IPS DF 19.7 (cell line): ENCODE results near the gene SMTNL2.
"Not testable (repeated sequence)": the region's sequence is repeated elsewhere in the genome, so short reads cannot be mapped to it uniquely, and the experiment has no call there.

ENCODE experiments used
- DNase-seq: peaks from one replicate; pipeline ENCODE4 v3.0.0-alpha.2; 2013; ENCODE audit warnings: low read depth, low spot score

Gene SMTNL2

DNA sequence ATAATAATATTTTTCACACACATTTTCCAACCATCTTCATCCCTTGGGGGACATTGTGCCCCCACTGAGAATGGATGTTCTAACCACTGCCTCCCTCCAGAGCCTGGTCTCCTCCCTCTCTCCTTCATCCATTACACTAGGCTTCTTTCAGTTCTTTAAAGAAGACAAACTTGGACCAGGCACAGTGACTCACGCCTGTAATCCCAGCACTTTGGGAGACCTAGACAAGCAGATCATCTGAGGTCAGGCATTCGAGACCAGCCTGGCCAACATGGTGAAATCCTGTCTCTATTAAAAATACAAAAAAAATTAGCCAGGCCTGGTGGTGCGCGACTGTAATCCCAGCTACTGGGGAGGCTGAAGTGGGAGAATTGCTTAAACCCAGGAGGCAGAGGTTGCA is 50.6 kb downstream of the SMTNL2 start:
- DNase-seq: no peak

DNA sequence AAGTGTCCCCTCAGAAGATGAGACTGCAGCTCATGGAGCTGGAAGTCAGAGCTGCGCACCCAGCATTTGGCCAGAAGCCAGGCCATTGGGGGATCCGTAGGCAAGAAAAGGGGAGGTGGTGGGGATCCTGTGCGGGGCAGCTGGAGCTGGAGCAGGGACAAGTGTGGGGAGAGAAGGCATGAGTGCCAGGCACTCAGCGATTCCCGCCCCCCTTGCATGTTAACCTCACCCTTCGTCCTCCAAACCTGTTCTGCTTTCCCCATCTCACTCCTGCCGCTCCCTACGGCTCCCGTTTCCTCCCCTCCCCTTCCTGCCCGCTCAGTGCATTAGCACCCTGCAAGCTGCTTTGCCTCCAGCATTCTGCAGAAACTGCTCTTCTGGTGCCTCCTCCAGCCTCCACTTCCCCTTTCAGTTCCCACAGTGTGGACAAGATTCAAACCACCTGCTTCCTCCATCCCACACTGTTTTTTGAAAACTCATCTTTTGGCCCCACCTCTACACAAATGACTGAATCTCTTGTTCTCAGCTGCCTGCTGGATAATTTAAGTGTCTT is 51.6 kb downstream of the SMTNL2 start:
- no peak for DNase-seq

DNA sequence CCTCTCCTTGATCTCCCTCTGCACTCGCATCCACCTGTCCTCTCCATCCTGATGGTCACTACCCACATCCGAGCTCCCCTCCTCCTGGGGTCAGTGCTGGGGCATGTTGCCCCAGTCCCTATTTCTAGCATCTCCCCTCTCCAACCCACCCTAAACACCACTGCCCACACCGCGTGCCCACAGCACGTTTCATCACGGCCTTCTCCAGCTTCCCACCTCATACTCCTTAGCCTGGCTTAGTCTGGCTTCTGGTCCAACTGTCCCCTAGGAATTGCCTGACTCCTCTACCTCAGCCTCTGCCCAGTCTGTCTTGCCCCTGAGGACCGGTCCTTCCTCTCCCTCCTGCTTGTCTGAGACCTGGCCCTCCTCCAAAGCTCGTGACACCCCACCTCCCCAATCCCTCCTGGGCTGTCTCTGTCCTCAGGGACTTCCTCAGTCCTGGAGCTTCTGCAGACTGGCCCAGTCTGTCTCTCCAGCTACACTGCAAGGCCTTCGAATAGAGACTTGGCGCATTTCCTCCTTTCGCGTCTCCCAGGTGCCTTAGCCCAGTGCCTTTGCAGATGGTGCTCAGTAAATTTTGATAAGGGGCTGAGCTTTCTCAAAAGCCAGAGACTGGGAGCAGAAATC is 52.3 kb downstream of the SMTNL2 start:
- no peak for DNase-seq

DNA sequence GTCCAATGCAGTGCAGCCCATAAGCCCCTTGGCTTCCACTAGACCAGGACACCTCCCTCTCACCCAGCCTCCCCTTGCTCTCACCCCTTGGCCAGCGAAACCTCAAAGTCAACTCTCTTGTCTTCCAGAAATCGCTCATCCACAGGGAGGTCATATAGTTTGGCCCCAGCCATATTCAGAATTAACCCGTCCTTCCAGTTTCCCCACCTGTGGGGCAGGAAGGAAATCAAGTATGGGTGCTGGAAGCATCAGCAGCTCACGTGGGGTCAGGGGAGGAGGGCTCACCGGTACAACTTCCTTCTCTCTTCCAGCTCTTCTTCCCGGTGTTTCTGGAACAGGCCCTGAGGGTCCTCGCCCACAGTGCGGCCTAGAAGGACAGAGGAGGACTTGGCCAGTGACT is 54.4 kb downstream of the SMTNL2 start:
- not testable (repeated sequence) for DNase-seq

DNA sequence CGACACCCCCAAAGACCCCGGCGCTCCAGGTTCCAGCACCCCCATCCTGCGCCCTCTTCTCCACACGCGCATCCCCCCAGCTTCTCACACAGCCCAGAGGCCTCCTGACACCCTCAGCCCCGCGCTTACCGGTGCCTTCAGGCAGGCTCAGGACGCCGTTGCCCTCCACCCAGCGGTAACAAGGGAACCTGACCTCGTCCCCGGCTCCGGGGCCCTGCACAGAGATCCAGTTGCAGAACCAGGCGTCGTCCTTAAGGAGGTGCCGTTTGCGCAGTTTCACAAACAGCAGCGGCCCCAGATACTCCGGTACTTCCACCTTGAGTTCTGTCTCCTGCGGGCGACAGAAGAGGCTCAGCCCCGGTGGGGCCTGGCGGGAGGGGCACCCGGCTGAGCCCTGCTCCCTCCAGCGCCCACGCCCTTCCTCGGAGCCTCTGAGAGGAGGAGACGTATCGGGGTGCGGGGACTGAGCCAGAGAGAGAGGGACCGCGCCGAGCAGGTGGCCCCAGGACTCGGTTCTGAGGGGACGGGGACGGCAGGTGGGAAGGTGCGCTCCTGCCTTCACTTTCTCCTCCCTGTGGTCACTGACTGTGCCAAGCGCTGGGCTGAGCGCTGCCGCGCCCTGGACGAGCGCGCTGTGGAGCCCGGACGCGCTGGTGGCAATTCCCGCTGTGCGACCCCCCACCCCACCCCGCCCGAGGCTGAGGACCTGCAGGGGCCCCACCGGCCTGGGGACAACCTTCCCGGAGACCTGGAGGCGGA is 55.2 kb downstream of the SMTNL2 start:
- DNase-seq: peak; percentile 52

DNA sequence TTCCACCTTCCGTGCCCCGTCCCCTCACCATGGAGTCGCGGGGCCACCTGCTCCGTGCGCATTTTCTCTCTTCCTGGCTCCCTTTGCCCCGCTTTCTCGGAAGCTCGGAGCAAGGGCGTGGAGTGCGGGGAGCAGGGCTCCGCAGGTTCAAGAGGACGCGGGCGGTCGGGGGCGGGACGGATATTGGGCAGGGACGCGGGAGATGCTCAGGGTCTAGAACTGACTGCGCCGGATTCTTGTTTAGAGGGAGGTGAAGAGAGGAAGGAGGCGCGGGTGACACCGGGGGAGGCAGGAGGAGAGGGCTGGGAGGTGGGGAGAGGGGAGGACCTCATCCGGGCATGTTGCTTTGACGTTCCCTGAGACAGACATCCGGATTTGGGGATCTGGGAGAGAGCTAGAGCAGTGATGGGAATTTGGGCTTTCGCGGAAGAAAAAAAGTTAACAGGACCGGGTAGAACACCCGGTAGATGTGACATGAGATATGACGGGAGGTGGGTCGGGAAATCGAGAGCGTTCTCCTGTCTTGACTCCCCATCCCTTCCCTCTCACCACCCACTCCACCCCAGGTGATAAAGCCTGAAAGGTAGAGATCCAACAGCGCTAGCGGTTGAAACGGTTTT is 56.4 kb downstream of the SMTNL2 start:
- DNase-seq: not testable (repeated sequence)

DNA sequence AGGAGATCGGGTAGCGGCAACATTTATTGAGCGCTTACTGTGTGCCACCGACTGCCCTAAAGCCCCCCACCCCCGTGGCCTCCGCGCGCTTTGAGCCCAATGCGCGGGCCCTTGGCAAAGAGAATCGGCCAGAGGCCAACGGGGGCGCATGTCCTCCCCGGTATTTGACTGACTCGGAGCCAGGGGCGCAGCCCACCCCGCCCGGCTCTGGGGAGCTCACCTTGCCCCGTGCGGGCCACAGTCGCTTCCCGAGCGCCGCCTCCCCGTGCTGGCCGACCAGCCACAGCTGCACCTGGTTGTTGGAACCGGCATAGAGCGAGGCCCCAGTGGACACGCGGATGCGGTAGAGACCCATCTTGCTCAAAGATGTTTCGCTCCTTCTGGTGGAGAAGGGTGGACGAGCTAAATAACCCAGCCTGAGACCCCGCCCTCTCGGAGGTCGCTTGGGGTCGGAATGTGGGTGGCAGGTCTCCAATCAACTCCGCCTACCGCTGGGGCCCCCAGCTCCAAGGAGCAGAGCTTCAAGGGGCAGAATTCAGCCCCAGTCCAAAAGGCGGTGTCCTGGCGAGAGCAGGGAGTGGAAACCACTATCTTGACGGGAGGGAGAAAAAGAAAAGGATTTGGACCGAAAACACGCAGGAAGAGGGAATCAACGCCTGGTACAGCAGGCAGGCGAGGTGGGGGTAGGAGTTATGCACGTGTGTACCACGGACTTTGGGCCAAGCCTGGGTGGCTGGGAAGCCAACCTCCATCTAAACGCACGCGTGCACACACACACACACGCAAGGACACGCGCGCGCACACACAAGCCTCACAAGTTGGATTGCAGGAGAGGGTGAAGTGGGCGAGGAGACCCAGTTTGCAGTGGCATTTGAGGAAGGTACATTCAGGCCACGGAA is 57.2 kb downstream of the SMTNL2 start, which contains the start of gene ALOX15:
ALOX15 (minus strand) TSS at position 382 of the 899 bp plus-strand sequence; CDS start at position 355, 27 bp downstream.
- DNase-seq: no peak

DNA sequence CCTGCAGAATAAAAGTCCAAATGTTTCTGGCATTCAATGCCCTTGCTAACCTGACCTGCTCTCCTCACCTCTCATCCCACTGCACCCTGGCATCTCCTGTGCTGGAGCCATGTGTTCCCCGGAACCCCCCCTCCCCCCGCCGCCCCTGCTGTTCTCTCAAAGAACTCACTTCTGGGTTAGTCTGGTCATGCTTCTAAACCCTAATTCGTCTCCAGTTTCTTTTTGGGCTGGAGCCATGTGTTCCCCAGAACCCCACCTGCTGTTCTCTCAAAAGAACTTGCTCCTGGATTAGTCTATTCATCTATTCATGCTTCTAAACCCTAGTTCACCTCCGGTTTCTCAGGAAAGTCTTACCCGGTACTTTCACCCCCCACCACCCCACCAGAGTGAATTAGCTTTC is 58.0 kb downstream of the SMTNL2 start:
- DNase-seq: no peak

DNA sequence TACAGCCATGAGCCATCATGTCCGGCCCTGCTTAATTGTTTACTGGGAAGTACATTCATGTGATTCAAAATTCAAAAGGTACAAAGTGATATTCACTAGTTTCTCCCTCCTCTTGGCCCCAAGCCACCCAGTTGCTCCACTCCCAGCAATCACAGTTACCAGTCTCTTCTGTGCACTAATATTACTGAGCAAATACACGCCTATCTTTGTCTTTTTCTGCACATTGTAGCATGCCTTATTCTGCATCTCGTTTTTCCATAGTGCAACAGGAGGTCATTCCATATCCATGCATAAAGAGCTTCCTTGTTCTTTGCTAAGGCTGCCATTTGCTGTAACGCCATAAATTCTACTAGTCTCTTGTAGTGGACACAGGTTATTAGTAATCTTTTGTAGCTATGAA is 59.3 kb downstream of the SMTNL2 start:
- DNase-seq: no peak

DNA sequence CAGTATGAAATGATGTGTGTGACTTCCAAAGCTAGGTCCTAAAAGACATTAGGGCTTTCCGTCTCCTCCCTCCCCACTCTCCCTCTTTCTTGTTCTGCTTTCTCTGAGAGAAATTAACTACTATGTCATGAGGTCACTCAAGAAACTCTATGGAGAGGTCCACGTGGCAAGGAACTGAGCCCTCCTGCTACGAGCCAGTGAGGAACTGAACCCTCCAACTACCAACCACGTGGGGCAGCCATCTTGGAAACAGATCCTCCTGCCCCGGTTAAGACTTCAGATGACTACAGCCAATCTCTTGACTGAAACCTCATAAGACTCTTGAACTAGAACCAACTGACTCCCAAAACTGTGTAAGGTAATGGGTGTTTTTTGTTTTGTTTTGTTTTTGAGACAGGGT is 61.3 kb downstream of the SMTNL2 start:
- DNase-seq: no peak

DNA sequence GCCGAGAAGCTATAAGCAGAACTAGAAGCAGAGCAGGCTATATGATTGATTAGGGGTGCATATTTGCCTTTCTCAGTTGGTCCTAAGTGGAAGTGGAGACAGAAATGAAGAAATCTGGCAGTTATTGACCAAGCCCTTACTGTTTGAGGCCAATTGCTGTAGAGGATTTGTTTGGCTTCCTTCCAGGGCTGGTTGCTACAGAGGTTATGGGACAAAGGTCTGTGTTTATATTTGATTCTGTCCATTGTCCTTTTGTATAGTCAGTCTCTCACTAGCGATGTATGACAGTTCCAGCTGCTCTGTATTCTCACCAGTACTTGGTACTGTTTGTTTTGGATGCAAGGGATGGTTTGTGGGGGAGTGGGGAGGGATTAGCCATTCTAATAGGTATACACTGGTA is 64.4 kb downstream of the SMTNL2 start:
- DNase-seq: no peak

DNA sequence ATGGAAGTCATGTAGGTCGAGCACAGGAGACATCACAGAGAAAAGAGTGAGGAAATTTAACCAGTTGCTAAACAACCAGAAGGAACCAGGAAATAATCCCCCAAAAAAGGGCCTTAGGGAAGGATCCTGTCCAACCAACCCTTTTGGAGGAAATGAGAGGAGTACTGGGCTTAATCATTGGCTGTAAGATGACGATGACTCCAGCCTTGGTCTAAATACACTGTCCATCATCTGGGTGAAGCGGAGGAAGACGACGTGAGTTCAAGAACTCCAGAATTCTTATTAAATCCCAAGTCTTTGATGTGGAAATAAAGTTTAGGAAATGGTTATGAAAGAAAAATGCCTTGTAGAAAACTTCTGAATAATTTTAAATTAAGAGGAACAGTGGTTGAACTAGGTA is 68.7 kb downstream of the SMTNL2 start:
- no peak for DNase-seq

DNA sequence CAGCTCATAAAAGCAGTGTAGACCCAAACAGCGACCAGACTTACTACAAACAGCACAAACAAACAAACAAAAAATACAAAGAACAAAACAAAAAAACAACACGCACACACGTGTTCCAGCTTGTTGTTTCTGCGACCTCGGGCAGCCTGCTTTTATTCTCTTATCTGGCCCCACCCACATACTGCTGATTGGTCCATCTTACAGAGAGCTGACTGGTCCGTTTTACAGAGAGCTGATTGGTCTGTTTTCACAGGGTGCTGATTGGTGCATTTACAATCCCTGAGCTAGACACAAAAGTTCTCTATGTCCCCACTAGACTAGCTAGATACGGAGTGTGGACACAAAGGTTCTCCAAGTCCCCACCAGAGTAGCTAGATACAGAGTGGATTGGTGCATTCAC is 71.6 kb downstream of the SMTNL2 start:
- DNase-seq: not testable (repeated sequence)

DNA sequence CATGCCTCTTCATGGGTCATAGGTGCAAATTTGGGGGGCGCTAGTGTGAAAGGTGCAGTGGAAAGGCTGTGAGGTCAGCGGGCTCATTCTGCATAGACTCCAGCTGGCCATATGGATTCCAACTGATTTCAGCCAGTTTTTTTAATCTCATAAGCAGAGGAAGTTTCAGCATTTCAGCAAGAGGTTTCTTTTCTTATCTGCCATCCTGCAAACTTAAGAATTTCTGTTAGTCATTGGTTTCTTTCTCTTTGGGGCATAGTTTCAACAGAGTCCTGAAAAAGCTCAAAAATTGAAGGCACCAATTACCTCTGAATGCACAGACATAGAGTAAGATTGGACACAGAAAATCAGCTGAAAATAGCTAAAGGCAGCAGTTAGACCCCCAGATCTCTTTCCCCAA is 73.3 kb downstream of the SMTNL2 start:
- no peak for DNase-seq
